HG03066 (cell line): ENCODE results near the gene PTPRK.

Experiments used
- ATAC-seq: cut with Tn5 transposase; IDR thresholded peaks from one replicate; pipeline ENCODE4 v1.9.1; 2021; ENCODE audit warnings: low read depth; ENCODE audit not compliant: unreplicated experiment

PTPRK gene

DNA sequence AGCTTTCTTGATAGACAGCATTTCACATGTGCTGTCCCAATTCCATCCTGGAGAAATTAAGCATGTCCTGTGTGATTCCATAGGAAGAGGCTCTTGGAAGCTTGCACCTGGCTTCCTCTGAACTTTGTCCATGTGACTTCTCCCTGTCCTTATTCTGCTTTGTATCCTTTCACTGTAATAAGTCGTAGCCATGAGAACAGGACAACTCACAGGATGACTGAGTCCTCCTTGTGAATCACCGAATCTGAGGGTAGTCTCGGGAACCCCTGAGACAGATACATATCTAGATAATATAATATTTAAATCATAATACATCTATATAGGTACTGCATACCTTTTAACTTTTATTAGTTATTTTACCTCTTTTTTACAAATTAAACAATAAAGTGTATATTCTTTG, 462.9 kb downstream of the PTPRK start:
- no peak for ATAC-seq

DNA sequence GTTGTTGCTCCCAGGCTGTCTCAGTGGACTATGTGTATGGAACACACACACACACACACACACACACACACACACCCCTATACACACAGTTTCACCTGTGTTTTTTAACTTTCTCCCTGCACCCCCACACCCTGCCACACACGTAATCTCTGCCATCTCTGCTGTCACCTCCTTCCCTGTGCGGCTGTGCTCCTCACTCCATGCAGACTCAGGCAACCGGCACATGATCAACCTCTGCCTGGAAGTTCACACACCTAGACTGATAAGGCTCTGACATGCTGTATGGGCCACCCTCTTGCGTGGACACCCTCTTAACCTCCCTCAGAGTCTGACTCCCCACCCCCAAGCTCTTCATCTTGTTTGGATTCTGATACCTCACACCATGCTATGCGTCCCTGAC, 467.3 kb downstream of the PTPRK start:
- ATAC-seq: no peak

DNA sequence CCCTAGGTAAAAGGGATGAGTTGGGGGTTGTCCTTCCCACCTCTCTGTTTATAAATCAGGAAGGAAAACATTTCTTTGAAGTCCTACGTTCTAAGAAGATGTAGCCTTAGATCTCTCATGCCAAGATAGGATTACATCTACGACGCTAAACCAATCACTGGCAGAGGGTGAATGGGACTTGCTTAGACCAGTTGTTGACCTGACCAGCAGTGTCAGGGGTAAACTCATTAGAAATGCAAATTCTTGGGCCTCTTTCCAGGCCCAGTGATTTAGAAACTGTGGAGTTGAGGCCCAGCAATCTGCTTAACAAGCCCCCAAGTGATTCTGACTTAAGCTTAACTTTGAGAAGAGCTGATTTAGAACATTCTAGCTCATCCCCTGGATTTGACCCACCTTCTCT, 472.4 kb downstream of the PTPRK start:
- no peak for ATAC-seq

DNA sequence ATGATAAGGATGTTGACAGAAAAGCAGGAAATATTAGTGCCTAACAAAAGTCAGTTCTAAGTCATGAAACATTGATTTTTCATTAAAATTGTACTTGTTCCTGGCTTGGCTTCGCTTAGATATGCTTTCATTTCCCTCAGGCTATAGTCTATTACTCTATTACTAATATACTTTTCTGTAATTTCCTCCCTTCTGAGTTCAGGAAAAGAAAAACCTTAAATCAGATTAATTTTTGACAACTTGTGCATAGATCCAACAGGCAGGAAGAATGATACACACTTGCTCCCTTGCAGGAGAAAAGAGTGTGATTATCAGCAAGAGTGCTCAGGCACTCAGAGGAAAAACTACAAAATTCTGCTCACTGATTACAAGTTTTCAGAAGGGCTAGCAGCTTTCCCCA, 474.4 kb downstream of the PTPRK start:
- ATAC-seq: no peak

DNA sequence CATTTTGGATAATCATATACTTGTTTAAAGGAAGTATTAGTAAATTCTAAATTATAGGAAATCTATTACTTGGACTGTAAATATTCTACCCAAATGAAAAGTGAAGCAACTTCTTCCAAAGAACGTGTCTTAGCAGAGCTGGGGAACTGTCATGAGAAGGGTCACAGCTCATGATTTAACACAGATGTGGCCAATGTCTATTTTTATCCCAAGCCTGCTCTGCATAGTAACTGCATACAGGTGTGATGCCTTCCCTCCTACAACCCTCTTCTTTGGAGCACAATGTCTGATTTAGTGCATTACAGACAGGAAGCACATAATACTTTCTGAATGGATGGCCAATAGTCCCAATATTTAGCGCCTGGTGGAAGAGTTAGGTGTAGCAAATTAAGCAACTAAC, 480.9 kb downstream of the PTPRK start:
- no peak for ATAC-seq

DNA sequence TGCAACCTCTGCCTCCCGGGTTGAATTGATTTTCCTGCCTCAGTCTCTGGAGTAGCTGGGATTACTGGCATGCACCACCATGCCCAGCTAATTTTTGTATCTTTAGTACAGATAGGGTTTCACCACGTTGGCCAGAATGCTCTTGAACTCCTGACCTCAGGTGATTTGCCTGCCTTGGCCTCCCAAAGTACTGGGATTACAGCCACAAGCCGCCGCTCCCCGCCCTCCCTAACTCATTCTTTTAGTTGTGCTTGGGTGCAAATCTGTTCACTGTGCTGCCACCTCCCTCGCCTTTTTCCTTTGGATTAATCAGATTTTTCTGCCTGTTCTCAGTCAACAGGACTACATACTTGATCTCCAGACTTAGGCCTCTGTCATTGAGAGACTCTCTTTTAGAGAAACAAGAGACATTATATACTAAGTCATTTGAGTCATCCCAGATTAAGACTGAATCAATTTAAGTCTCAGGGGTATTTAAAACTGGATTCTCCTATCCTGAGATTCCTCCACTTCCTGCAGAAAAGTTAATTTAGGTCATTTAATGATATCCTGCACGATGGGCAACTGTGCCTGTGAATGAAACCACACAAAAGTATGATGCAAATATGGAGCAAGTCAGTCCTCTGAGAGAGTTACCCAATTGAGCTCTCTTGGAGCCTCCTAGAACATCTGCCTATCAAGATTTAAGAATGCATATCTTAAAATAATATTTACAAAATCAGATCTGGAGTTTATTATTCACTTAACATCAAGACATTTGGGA, 483.4 kb downstream of the PTPRK start:
- no peak for ATAC-seq

DNA sequence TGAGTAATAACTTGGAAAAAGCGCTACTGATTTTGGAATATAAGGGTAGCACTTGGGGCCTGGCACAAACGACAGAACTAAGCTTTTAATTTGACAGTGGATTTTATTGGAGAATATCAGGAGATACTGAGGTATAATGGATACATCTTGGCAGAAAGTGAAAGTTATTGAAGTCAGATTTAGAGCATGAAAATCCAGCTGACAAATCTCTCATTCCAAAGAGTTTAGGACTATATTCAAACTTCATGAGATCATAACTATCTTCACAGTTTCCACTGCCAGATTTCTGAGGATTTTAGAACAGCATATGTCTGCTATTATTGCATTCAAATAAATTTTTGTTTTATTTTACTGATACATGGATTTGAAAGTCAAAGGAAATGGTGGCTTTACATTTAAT, 487.2 kb downstream of the PTPRK start:
- no peak for ATAC-seq

DNA sequence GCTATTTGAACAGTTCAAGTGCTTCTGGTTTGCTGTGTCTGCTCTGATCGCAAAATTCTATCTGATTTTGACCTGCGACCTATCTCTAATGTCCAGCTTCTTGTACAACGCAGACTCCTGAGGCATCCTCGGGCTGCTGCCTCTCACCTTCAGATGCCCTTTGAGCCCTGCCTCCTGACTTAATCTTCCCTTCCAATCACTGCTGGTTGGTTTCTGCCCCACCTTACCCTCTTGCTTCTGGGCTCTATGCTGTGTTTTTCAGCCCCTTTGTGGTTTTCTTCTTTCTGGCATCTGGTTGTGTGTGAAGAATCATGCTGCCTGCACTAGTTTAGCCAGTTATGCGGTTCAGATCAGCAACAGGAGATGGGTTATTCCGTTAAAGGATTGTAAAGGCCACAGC, 488.4 kb downstream of the PTPRK start:
- no peak for ATAC-seq

DNA sequence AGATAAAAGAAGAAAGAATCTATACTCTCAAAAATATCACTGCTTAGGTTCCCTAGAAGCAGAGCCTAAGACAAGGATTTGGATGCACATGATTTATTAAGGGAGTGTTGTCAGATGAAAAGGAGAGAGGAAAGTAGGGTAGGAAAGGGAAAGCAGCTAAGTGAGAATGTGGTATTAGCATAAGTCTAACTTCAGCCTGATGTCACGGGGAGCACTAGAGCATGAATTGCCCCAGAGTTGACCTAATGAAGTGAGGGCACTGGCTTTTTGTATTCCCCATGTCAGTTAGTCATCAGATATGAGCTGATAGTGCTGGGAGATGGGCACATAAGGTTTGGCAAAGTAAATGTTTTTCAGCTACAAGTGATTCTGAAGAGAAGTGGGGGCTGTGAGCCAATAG, 490.6 kb downstream of the PTPRK start:
- ATAC-seq: no peak

DNA sequence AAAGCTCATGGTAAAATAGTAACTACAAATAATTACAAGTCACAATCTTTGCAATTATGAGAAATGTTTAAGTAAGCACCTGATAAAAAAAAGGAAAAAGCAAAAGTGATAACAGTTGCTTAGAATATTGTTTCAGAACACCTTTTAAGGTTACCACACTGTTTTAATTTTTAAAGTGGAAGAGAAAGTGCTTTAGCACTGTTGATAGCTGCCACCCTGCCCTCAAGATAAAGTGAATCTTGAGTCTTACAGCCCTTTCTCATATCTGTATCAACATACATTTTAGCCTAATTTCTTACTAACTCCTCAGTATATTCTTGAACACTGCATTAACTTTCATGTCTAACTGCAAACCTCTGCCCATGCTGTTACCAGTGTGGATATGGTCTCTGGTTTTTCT, 492.2 kb downstream of the PTPRK start:
- no peak for ATAC-seq

DNA sequence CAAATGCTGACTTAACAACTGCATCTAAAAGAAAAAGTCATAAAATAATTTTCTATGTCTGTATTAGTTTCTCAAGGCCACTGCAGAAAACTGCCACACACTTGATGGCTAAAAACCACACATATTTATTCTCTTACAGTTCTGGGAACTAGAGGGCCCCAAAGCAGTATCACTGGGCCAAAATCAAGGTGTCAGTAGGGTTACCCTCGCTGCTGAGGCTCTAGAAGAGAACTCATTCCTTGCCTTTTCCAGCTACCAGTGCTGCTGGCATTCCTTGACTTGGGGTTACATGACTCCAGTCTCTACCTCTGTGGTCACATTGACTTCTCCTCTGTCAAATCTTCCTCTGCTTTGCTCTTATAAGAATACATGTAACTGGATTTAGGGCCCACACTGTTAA, 494.9 kb downstream of the PTPRK start:
- ATAC-seq: no peak

DNA sequence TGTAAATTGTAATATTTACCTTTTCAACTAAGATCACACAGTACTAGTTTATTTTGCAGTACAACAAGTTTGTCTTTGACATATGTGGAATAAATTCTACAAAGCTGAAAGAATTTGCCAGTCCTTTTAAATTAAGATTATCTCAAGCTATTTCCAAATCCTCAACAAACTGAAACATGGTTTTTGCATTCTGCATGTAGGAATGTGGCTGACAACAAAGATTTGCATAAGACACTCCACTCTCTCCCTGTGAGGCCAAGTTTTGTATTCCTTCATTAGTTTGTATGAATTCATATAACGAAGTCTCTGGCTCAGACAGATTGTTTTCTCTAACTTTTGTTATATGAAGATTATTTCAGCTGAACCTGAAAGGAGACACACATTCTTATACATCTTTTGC, 495.4 kb downstream of the PTPRK start:
- no peak for ATAC-seq

DNA sequence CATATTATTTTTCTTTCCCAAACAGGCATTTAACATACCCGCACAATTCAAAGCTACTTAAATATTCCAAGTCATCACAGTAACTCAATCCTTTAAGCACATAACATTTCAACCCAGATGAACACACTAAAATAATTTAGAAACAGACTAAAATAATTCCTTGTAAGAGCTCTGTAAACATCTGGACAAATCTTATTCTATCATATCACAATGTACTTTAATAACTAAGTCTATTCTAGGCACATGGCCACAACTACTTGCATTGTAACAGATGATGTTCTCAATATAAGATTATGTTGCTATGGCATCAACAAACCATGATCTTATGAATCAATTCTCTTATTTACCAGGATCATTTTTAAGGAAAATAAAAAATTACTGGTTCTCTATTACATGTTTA, 496.4 kb downstream of the PTPRK start:
- ATAC-seq: no peak

DNA sequence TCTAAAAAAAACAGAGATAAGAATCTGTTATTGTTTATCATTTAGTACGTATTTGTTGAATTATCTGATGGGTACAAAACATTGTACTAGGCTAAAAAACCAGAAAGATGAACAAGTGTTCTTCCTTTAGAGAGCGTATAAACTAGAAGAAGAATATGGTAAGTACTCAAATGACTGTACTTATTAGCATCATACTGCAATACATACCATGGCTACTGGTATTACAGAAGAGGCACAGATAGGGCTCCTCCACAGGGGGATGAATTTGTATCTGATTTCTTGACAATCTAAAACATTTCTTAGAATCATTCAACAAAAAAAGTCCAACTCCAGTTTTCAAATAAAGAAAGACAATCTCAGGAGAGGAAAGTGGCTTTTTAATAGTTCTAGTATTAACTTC, 501.6 kb downstream of the PTPRK start:
- ATAC-seq: no peak

DNA sequence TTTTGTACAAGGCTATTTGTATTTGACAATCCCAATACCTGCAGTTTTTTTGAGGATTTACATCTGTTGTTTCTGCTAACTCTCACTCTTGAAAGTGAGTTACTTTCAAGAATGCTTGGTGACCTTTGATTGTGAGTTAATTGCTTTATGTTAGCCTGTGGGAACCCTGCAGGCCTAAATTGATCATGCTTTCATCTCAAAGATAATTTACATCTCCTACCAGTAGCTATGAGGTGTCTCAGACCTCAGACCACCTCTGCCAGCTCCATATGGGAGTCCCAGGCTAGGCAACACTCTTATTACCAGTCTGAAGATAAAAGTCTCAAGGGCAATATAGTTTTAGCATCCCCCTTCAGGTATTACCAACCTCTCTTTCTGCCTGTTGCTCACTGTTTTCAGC, 503.1 kb downstream of the PTPRK start:
- ATAC-seq: no peak

DNA sequence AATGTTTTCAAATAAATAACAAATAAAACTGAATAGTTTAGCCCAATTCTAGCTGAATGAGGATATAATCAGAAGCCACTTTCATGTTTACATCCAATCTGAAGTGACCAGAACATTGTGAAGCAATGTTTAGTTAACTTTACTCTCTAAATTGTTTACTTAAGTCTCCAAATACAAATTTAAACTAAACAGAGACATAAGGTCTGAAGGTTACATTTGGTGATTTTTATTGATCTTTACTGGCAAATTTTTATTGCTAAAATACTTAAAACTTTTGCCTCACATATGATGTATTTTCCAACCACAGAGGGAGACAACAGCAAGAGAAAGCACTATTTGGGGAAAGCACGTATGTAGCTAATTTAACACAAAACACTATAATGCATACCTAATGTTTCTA, 512.7 kb downstream of the PTPRK start:
- ATAC-seq: no peak

DNA sequence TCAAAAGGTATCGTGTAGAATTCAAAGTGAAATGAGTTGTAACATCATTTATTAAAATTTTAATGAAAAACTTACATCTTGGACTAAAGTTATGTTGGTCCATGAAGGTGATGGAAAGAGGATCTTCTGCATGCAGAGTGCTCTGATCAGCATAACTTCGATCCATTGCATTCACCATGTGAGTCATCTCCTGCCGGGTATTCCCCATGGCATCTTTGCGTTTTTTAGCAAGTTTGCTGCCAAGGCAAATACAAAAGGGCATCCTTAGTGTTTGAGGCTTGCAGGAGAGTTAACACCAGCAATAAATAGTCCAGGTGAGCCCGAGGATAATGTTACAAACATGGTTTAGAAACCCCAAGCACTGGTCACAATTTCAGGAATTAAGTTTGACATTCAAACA, 515.4 kb downstream of the PTPRK start:
- ATAC-seq: no peak

DNA sequence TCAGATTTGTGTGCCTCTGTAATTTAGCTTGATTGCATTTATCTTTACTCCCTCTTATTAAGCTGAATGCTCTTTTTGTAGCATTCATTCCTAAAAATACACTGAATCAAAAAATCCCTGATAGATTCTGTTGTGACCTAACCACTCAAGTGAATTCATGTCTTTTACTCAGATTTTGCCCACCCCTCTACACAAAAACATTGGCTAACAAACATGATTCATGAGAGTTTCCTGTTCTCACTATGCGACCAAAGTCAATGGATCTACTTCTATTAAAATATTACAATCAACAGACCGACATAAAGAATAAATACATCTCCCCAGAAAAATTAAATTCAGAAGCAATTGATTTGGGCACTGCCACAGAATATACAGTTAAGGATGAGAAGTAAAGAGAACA, 520.0 kb downstream of the PTPRK start:
- ATAC-seq: no peak

DNA sequence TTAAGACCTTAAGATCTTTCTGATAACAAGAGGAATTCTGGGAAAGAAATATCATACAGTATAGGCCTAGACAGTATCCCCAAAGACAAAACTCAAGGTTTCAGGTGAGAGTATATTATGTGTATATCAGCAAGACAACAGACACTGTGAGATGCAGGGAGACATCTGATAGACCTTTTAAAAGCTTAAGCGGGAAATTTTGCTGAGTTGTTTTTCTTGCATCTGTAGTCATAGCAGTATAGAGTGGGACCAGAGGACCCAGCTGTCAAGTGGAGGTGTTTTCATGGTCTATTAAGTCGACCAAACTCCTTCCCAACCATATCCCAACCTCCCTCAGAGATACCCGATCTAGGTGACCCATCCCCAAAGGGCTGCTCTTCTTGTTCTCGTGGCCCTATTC, 521.4 kb downstream of the PTPRK start:
- ATAC-seq: no peak

DNA sequence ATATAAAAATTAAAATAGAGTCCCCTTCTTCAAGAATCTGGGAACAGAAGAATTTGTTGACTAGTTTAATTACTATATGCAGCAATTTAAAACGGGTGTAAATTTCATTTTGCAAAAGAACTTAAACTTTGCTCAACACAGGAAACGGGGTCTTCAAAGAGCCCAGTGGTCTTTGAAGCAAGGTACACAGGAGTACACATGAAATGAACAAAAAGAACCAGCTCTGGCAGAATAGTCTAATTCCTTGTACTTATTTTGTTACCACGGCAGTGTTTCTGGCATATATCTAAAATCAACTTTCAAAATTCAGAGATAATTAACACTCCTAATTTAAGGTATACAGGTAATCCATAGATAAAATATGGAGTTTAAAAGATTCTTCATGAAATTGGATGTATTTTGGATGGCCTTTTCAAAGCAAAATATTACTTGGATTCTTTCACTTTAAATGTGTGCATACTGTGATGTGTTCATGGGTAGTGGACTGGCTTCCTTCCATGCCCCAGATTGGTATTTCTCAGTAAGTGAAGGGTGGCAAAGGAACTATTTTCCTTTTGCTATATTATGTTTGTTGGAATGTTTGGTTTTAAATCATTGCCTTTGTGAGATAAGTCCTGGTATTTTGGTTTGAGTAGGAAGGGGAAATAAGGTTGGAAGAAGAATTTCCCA, 522.8 kb downstream of the PTPRK start:
- no peak for ATAC-seq

DNA sequence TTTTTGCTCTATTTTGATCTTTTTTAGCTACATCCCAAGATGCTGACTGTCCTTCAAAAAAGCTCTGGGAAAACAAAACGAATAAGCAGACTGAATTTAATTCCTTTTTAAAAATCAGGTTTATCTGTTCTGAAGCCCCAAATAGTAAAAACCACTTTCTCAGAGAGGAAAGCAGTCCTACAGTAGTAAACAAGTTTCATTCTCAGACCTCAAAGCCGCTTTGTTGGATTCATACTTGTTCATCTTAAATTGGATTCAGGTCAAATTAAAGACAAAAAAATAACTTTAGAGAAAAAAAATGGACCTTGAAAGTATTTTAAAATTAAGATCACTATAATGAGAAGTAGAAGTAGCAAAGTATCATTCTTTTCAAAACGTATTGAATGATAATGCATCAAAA, 523.5 kb downstream of the PTPRK start:
- ATAC-seq: no peak

DNA sequence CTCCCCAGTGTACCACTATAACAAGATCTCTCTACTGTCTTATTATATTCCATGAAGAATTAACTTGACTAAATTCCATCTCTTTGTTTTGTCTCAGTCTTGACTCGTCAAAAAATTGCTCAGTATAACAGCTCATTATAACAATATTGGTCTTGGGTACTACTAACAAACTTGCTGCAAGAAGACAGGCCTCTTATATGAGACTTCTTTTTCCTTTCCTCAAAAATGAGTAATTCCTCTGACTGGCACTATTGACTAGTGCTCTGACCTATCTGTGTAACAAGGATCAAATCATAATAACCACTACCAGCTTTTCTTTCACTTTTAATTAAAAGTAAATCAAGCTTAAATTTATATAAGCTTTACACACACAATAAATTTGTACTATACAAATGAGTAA, 528.3 kb downstream of the PTPRK start:
- no peak for ATAC-seq

DNA sequence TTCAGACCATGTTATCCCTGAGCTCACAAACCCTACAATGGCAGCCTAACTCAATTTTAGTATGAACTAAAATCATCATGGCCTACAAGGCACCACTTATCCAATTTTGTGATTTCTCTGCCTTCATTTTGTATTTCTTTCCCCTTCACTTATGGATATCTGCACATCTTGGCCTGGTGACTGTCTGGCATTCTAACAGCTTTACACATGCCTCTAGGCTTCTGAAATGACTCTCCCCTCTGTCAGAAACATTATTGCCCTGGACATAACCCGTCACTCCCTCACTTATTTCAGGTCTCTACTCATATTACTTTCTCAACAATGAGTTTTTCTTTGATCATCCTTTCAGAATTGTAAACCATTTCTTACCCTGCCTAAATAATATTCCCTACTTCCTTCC, 530.3 kb downstream of the PTPRK start:
- ATAC-seq: no peak
